Panc1 (cell line): ENCODE data around the gene TBC1D21. TPM values are rescaled to one million over a fixed set of nuclear protein-coding genes. Genes with fewer than 3 reads are reported as not detected.

Experiments used
- ATAC-seq: fragments of 200-7000 bp; cut with Tn5 transposase; 2 replicates; pipeline ENCODE4 v1.9.1; 2020; ENCODE audit warnings: mild to moderate bottlenecking, moderate library complexity
- BruUV-seq: library from RNA; stranded (reverse); fragments of 400-500 nt; replicated peaks from 2 replicates; lab custom pipeline; 2021; lab: Mats Ljungman, UMichigan
- CTCF ChIA-PET: fragments of 300-600 bp; sonication (Branson Sonifier 250); formaldehyde crosslinking; loops from one replicate; lab custom pipeline; 2022; ENCODE audit warnings: antibody characterized with exemption; lab: Charles Lee
- POLR2A ChIA-PET: fragments of 300-600 bp; sonication (Branson Sonifier 250); formaldehyde crosslinking; loops from one replicate; lab custom pipeline; 2022; ENCODE audit warnings: antibody characterized with exemption; lab: Charles Lee
- DNase-seq: peaks from one replicate; pipeline ENCODE4 v3.0.0-alpha.2; 2010; ENCODE audit warnings: low read depth, low spot score
- H3K27ac ChIP-seq: 2 replicates; pipeline ENCODE4 v1.5.1; 2011; ENCODE audit warnings: mild to moderate bottlenecking, low read length, inconsistent platforms
- H3K27me3 ChIP-seq: fragments of 200-500 bp; sonication (Bioruptor generic); 2 replicates; pipeline ENCODE4 v1.6.0; 2014; ENCODE audit warnings: low read length, inconsistent platforms; ENCODE audit not compliant: control insufficient read depth, insufficient read depth
- H3K36me3 ChIP-seq: fragments of 200-500 bp; sonication (Bioruptor generic); 2 replicates; pipeline ENCODE4 v1.5.1; 2014; ENCODE audit warnings: inconsistent platforms, mild to moderate bottlenecking, low read length, moderate library complexity; ENCODE audit not compliant: control insufficient read depth, insufficient read depth
- H3K4me1 ChIP-seq: 2 replicates; pipeline ENCODE4 v1.5.1; 2011; ENCODE audit warnings: inconsistent platforms, mild to moderate bottlenecking, low read length, moderate library complexity; ENCODE audit not compliant: control insufficient read depth, insufficient read depth
- H3K4me3 ChIP-seq, 2 experiments: 2 replicates each; pipeline ENCODE4 v1.5.1; 2011 to 2012; ENCODE audit warnings: low read depth in 2 of 2, low read length in 2 of 2, mild to moderate bottlenecking in 2 of 2, inconsistent platforms in 1 of 2, moderate library complexity in 1 of 2
- H3K9me3 ChIP-seq: fragments of 200-500 bp; sonication (Bioruptor generic); 2 replicates; pipeline ENCODE4 v1.5.1; 2014; ENCODE audit warnings: low read depth, mild to moderate bottlenecking, inconsistent platforms, low read length, moderate library complexity; ENCODE audit not compliant: control insufficient read depth, insufficient read depth
- POLR2AphosphoS5 ChIP-seq: IDR thresholded peaks from 2 replicates; pipeline ENCODE4 v1.6.1; 2012; ENCODE audit warnings: mild to moderate bottlenecking, low read depth, low read length, moderate library complexity
- SIN3A ChIP-seq: IDR thresholded peaks from 2 replicates; pipeline ENCODE4 v1.6.1; 2012; ENCODE audit warnings: low read depth, mild to moderate bottlenecking, low read length, moderate library complexity, borderline replicate concordance; ENCODE audit not compliant: insufficient read depth
- TCF7L2 ChIP-seq: IDR thresholded peaks from 2 replicates; pipeline ENCODE4 v1.6.1; 2011; ENCODE audit warnings: mild to moderate bottlenecking, low read depth, low read length, inconsistent platforms
- in situ Hi-C: cut with HindIII; loops from 2 replicates; pipeline ENCODE4 v1.10.0; 2016; ENCODE audit warnings: low sequenced_read_pairs, low pct_unique_long_range_greater_than_20kb
- intact Hi-C: fragments of 100-400 bp; cut with micrococcal nuclease; formaldehyde crosslinking; loops from one replicate; pipeline ENCODE4 v1.10.0; 2022; ENCODE audit not compliant: unreplicated experiment
- total RNA-seq: library from RNA; stranded (reverse); gene quantifications from one replicate; pipeline ENCODE4 v1.2.1, GENCODE V29; 2021; ENCODE audit not compliant: unreplicated experiment
- TF ChIP-seq, protein P1 (sequence below): fragments of 450-650 bp; IDR thresholded peaks from 2 replicates; pipeline ENCODE4 v1.5.1; 2017; ENCODE audit warnings: mild to moderate bottlenecking
- TF ChIP-seq, protein P2 (sequence below), 2 experiments: IDR thresholded peaks; 2 replicates each; pipeline ENCODE4 v1.6.1; 2011 to 2012; ENCODE audit warnings: low read depth in 2 of 2, control low read depth in 1 of 2, low read length in 1 of 2, mild to moderate bottlenecking in 1 of 2, moderate library complexity in 1 of 2; ENCODE audit not compliant: insufficient read depth in 1 of 2

The TBC1D21 gene
- total RNA-seq, 1 experiment from 2014 or later: not detected

GRCh38 chr15:73932381-73933191 lies 59.2 kb downstream of the TBC1D21 start:
- BruUV-seq: no TSS peak
- ChIA-PET POLR2A (no interaction called here), CTCF (interaction anchor here (0.5 kb wide), 1 partner anchor 33 kb away, joined by 5 read pairs; no protein-coding TSS in a partner anchor)
- no peak for TF ChIP-seq TCF7L2
- TF ChIP-seq, protein P1, sequence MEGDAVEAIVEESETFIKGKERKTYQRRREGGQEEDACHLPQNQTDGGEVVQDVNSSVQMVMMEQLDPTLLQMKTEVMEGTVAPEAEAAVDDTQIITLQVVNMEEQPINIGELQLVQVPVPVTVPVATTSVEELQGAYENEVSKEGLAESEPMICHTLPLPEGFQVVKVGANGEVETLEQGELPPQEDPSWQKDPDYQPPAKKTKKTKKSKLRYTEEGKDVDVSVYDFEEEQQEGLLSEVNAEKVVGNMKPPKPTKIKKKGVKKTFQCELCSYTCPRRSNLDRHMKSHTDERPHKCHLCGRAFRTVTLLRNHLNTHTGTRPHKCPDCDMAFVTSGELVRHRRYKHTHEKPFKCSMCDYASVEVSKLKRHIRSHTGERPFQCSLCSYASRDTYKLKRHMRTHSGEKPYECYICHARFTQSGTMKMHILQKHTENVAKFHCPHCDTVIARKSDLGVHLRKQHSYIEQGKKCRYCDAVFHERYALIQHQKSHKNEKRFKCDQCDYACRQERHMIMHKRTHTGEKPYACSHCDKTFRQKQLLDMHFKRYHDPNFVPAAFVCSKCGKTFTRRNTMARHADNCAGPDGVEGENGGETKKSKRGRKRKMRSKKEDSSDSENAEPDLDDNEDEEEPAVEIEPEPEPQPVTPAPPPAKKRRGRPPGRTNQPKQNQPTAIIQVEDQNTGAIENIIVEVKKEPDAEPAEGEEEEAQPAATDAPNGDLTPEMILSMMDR: no peak
- TF ChIP-seq POLR2AphosphoS5: no peak
- TF ChIP-seq, protein P2, sequence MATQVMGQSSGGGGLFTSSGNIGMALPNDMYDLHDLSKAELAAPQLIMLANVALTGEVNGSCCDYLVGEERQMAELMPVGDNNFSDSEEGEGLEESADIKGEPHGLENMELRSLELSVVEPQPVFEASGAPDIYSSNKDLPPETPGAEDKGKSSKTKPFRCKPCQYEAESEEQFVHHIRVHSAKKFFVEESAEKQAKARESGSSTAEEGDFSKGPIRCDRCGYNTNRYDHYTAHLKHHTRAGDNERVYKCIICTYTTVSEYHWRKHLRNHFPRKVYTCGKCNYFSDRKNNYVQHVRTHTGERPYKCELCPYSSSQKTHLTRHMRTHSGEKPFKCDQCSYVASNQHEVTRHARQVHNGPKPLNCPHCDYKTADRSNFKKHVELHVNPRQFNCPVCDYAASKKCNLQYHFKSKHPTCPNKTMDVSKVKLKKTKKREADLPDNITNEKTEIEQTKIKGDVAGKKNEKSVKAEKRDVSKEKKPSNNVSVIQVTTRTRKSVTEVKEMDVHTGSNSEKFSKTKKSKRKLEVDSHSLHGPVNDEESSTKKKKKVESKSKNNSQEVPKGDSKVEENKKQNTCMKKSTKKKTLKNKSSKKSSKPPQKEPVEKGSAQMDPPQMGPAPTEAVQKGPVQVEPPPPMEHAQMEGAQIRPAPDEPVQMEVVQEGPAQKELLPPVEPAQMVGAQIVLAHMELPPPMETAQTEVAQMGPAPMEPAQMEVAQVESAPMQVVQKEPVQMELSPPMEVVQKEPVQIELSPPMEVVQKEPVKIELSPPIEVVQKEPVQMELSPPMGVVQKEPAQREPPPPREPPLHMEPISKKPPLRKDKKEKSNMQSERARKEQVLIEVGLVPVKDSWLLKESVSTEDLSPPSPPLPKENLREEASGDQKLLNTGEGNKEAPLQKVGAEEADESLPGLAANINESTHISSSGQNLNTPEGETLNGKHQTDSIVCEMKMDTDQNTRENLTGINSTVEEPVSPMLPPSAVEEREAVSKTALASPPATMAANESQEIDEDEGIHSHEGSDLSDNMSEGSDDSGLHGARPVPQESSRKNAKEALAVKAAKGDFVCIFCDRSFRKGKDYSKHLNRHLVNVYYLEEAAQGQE (IDR thresholded peaks at IDR 0.05; ENCODE audit: insufficient read depth in 1 of 2, low read depth in 2 of 2, low read length in 1 of 2): no peak
- no peak for TF ChIP-seq SIN3A
- DNase-seq (no peak), ATAC-seq (no peak)
- in situ Hi-C loops (no loop called here), intact Hi-C loops (no loop called here)
- H3K9me3 ChIP-seq: no peaks in the 10 kb centered on the region
- peaks cover 4% of the 10 kb centered on the region for H3K4me1 ChIP-seq
- H3K27me3 ChIP-seq: no peaks in the 10 kb centered on the region
- H3K4me3 ChIP-seq: no peak overlapping the region
- no peak overlapping the region for H3K27ac ChIP-seq
- no peaks in the 10 kb centered on the region for H3K36me3 ChIP-seq

DNA sequence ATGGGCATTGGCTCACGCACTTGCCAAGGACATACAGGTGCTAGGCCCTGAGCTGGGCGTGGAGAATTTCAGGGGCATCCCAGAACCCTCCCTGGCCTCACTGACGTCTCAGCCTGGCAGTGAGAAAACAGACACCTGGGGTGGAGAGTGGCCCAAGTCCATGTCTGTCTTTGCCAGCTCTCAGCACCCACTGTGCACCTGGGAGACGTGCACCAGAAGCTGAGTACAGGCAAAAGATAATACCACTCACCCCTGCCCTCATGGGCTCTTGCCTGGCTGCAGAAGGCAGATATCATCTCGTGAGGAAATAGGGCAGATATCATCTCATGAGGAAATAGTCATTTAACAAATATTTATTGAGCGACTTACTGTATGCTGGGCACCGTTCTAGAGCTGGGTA lies 60.9 kb downstream of the TBC1D21 start:
- Histone ChIP-seq H3K36me3 (no peaks in the 10 kb centered on the region), H3K4me1 (no peaks in the 10 kb centered on the region), H3K4me3 (no peak overlapping the region), H3K9me3 (no peaks in the 10 kb centered on the region), H3K27me3 (no peaks in the 10 kb centered on the region), H3K27ac (no peak overlapping the region)
- BruUV-seq: no TSS peak
- POLR2A ChIA-PET: no interaction called here
- DNase-seq: no peak
- in situ Hi-C loops: no loop called here
- CTCF ChIA-PET: no interaction called here
- intact Hi-C loops: no loop called here
- TF ChIP-seq POLR2AphosphoS5 (no peak), TCF7L2 (no peak), SIN3A (no peak)
- TF ChIP-seq, protein P1: no peak
- TF ChIP-seq, protein P2 (IDR thresholded peaks at IDR 0.05; ENCODE audit: insufficient read depth in 1 of 2, low read depth in 2 of 2, low read length in 1 of 2): no peak
- ATAC-seq: no peak; the same call in 1 of the 2 replicates
